H1 (cell line): Measurements from ENCODE around the gene FAR2. TPM values are rescaled to one million over a fixed set of nuclear protein-coding genes. Genes with fewer than 3 reads are reported as not detected.

Experiments used
- BRCA1 ChIP-seq: IDR thresholded peaks from 2 replicates; pipeline ENCODE4 v1.6.1; 2012; ENCODE audit warnings: low read depth, low read length, improper control_type of control experiment
- CTBP2 ChIP-seq: IDR thresholded peaks from 2 replicates; pipeline ENCODE4 v1.7.0; 2011; ENCODE audit warnings: borderline replicate concordance, mild to moderate bottlenecking, moderate library complexity, mixed read lengths, low read length; ENCODE audit not compliant: insufficient read depth, insufficient read length
- RXRA ChIP-seq: IDR thresholded peaks from 2 replicates; pipeline ENCODE4 v1.6.1; 2011; ENCODE audit warnings: low read depth, mild to moderate bottlenecking, low read length, moderate library complexity; ENCODE audit not compliant: insufficient read depth
- SIN3A ChIP-seq, 2 experiments: IDR thresholded peaks in 1 of 2; conservative IDR thresholded peaks in 1 of 2; 2 replicates each; pipeline ENCODE4 v1.6.1; 2011 to 2012; ENCODE audit warnings: low read length in 2 of 2, improper control_type of control experiment in 1 of 2, low read depth in 1 of 2, mild to moderate bottlenecking in 1 of 2
- SUZ12 ChIP-seq: fragments of 200-600 bp; sonication (generic); IDR thresholded peaks from 2 replicates; pipeline ENCODE4 v1.6.1; 2012; ENCODE audit warnings: mild to moderate bottlenecking, inconsistent platforms, low read length, moderate library complexity, mixed read lengths
- TBP ChIP-seq: IDR thresholded peaks from 2 replicates; pipeline ENCODE4 v1.6.1; 2011; ENCODE audit warnings: low read depth, low read length, improper control_type of control experiment
- ZNF274 ChIP-seq: IDR thresholded peaks from 2 replicates; pipeline ENCODE4 v1.7.0; 2012; ENCODE audit warnings: low read length, borderline replicate concordance; ENCODE audit errors: extremely low read depth
- polyA plus RNA-seq, 7 experiments: library from polyadenylated mRNA; depleted of rRNA in 3 of 7; stranded (reverse) in 5 of 7; unstranded in 2 of 7; fragments of >200 nt in 5 of 7; fragments of 200-250 nt in 2 of 7; gene quantifications; 1 replicate in 5 of 7; 2 replicates in 1 of 7; 4 replicates in 1 of 7; pipeline versions ENCODE4 v1.2.1 to v1.2.3, GENCODE V29; 2011 to 2013; ENCODE audit warnings: missing spikeins in 2 of 7, mixed read lengths in 2 of 7
- total RNA-seq: library from RNA; stranded (reverse); fragmentation: NEBNext Ultra II Directional; extraction: Animal tissue kit (Norgen Biotek cat#: 25700); gene quantifications from 2 replicates; pipeline ENCODE4 v1.2.1, GENCODE V29; 2021
- TF ChIP-seq, protein P1 (sequence below): fragments of 300-600 bp; sonication (generic); IDR thresholded peaks from 2 replicates; pipeline ENCODE4 v1.7.1; 2012; ENCODE audit warnings: low read length, moderate library complexity, mild to moderate bottlenecking, inconsistent platforms; ENCODE audit not compliant: insufficient replicate concordance
- TF ChIP-seq, protein P2 (sequence below), 3 experiments: IDR thresholded peaks; 1 replicate in 2 of 3; 2 replicates in 1 of 3; pipeline versions ENCODE4 v1.5.1 to v1.6.1; 2011; ENCODE audit warnings: low read length in 3 of 3, mild to moderate bottlenecking in 3 of 3, inconsistent platforms in 2 of 3, low read depth in 1 of 3, moderate library complexity in 1 of 3; ENCODE audit not compliant: insufficient read depth in 1 of 3; ENCODE audit errors: control extremely low read depth in 1 of 3

Gene FAR2
- total and polyA plus RNA-seq, 2 of the 8 experiments (the other 6 are each of a cell fraction or from before 2014, with no cell fraction given) = 24.0 to 24.1 TPM

DNA sequence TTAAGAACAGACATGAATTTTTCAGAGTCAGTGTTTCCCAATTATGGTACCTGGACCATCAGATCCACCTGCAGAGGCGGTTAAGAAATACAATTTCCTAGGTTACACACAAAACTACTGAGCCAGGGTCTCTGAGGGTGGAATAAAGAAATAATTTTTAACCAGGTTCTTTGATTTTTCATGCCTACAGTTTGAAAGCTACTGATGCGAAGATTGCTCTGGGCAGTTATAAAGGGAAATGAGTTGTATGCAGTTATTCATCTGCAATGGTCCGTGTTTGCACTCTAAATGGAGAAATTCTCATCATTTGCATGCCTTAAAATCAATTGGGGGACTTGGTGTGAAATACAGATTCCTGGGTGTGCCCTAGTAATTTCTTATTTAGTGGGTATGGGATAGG, 142.1 kb downstream of the FAR2 start (continued):
- TF ChIP-seq, protein P1, sequence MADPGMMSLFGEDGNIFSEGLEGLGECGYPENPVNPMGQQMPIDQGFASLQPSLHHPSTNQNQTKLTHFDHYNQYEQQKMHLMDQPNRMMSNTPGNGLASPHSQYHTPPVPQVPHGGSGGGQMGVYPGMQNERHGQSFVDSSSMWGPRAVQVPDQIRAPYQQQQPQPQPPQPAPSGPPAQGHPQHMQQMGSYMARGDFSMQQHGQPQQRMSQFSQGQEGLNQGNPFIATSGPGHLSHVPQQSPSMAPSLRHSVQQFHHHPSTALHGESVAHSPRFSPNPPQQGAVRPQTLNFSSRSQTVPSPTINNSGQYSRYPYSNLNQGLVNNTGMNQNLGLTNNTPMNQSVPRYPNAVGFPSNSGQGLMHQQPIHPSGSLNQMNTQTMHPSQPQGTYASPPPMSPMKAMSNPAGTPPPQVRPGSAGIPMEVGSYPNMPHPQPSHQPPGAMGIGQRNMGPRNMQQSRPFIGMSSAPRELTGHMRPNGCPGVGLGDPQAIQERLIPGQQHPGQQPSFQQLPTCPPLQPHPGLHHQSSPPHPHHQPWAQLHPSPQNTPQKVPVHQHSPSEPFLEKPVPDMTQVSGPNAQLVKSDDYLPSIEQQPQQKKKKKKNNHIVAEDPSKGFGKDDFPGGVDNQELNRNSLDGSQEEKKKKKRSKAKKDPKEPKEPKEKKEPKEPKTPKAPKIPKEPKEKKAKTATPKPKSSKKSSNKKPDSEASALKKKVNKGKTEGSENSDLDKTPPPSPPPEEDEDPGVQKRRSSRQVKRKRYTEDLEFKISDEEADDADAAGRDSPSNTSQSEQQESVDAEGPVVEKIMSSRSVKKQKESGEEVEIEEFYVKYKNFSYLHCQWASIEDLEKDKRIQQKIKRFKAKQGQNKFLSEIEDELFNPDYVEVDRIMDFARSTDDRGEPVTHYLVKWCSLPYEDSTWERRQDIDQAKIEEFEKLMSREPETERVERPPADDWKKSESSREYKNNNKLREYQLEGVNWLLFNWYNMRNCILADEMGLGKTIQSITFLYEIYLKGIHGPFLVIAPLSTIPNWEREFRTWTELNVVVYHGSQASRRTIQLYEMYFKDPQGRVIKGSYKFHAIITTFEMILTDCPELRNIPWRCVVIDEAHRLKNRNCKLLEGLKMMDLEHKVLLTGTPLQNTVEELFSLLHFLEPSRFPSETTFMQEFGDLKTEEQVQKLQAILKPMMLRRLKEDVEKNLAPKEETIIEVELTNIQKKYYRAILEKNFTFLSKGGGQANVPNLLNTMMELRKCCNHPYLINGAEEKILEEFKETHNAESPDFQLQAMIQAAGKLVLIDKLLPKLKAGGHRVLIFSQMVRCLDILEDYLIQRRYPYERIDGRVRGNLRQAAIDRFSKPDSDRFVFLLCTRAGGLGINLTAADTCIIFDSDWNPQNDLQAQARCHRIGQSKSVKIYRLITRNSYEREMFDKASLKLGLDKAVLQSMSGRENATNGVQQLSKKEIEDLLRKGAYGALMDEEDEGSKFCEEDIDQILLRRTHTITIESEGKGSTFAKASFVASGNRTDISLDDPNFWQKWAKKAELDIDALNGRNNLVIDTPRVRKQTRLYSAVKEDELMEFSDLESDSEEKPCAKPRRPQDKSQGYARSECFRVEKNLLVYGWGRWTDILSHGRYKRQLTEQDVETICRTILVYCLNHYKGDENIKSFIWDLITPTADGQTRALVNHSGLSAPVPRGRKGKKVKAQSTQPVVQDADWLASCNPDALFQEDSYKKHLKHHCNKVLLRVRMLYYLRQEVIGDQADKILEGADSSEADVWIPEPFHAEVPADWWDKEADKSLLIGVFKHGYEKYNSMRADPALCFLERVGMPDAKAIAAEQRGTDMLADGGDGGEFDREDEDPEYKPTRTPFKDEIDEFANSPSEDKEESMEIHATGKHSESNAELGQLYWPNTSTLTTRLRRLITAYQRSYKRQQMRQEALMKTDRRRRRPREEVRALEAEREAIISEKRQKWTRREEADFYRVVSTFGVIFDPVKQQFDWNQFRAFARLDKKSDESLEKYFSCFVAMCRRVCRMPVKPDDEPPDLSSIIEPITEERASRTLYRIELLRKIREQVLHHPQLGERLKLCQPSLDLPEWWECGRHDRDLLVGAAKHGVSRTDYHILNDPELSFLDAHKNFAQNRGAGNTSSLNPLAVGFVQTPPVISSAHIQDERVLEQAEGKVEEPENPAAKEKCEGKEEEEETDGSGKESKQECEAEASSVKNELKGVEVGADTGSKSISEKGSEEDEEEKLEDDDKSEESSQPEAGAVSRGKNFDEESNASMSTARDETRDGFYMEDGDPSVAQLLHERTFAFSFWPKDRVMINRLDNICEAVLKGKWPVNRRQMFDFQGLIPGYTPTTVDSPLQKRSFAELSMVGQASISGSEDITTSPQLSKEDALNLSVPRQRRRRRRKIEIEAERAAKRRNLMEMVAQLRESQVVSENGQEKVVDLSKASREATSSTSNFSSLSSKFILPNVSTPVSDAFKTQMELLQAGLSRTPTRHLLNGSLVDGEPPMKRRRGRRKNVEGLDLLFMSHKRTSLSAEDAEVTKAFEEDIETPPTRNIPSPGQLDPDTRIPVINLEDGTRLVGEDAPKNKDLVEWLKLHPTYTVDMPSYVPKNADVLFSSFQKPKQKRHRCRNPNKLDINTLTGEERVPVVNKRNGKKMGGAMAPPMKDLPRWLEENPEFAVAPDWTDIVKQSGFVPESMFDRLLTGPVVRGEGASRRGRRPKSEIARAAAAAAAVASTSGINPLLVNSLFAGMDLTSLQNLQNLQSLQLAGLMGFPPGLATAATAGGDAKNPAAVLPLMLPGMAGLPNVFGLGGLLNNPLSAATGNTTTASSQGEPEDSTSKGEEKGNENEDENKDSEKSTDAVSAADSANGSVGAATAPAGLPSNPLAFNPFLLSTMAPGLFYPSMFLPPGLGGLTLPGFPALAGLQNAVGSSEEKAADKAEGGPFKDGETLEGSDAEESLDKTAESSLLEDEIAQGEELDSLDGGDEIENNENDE = no peak
- TF ChIP-seq ZNF274 = no peak
- no peak for TF ChIP-seq TBP
- TF ChIP-seq SIN3A (conservative IDR thresholded peaks at IDR 0.05 in 1 of 2, IDR thresholded peaks at IDR 0.05 in 1 of 2; ENCODE audit: low read depth in 1 of 2, low read length in 2 of 2) = no peak
- no peak for TF ChIP-seq CTBP2
- no peak for TF ChIP-seq BRCA1
- TF ChIP-seq, protein P2, sequence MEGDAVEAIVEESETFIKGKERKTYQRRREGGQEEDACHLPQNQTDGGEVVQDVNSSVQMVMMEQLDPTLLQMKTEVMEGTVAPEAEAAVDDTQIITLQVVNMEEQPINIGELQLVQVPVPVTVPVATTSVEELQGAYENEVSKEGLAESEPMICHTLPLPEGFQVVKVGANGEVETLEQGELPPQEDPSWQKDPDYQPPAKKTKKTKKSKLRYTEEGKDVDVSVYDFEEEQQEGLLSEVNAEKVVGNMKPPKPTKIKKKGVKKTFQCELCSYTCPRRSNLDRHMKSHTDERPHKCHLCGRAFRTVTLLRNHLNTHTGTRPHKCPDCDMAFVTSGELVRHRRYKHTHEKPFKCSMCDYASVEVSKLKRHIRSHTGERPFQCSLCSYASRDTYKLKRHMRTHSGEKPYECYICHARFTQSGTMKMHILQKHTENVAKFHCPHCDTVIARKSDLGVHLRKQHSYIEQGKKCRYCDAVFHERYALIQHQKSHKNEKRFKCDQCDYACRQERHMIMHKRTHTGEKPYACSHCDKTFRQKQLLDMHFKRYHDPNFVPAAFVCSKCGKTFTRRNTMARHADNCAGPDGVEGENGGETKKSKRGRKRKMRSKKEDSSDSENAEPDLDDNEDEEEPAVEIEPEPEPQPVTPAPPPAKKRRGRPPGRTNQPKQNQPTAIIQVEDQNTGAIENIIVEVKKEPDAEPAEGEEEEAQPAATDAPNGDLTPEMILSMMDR (IDR thresholded peaks at IDR 0.05; ENCODE audit: control extremely low read depth in 1 of 3, insufficient read depth in 1 of 3, low read depth in 1 of 3, low read length in 3 of 3) = no peak
- TF ChIP-seq SUZ12 = no peak
- no peak for TF ChIP-seq RXRA
